Activated CD4-positive, alpha-beta T cell treated with anti-CD3 and anti-CD28 coated beads, Interleukin-2, amount 50 U/mL, for 16 hours (primary cell): ENCODE data around the gene ATP6V0C.
A peak's percentile ranks its signal among the peaks of the same experiment; 100 is the strongest.
"Not testable (repeated sequence)": the region's sequence is repeated elsewhere in the genome, so short reads cannot be mapped to it uniquely, and the experiment has no call there.

ENCODE experiments used
- DNase-seq: peaks from one replicate; pipeline ENCODE4 v3.0.0-alpha.2; 2020

Gene ATP6V0C

DNA sequence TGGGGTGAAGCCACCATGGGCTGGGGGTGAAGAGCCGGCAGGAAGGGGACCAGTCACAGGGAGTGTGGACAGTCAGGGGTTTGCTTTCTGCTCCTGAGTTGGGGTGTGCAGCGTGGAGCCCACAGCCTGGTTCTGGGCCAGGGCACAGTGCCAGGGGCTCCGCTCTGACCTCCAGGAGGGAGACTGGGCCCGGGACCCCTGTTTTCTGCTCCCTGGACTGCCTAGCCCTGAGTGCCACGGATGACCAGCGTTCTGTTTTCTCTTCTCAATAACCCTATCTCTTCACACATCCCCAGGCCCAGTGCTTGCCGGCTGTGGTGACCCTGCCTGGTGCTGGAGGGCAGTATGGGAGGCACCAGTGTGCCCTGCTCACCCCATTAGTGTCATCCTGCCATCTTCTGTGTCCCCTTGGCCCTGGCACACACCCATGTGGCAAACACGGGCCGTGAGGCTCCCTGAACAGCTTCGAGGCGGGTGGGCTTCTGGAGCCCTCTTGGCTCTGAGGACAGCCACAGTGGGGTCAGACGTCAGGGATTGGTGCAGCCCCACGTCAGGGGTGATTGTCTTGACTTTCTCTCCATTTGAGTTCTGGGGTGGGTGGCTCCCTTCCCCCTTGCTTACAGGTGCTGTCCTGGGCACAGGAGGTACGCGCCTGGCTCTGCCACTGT lies 16.3 kb downstream of the ATP6V0C start:
- no peak for DNase-seq

DNA sequence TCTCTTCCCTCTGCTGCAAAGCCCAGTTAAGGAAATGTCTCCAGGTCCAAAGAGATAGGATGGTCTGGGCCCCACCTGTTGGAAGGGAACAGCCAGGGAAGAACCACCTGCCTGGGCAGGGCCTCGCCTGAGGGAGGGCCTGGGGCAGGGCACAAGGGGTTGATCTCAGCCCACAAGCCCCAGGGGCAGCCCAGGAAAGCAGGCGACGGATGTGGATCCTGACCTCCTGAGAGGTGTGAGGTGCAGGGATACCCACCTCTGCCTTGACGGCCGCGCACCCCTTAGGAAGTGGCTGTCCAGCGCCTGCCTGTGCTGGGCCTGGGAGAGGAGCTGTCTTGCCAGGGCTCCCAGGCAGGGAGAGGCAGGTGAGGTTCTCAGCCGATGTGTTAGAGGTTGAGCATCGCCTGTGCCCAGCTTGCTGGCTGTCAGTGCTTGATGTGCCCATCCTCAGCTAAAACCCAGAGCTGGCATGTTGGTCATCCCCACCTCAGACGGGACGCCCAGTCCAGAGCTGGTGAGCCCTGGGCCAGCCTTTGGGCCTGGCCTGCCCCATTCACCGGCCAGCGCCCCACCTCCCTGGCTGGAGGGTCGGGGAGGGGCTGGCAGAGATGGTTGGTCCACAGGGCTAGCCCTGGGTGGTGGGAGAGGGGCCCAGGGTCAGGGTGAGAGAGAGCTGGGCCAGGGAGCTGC lies 17.0 kb downstream of the ATP6V0C start:
- no peak for DNase-seq

DNA sequence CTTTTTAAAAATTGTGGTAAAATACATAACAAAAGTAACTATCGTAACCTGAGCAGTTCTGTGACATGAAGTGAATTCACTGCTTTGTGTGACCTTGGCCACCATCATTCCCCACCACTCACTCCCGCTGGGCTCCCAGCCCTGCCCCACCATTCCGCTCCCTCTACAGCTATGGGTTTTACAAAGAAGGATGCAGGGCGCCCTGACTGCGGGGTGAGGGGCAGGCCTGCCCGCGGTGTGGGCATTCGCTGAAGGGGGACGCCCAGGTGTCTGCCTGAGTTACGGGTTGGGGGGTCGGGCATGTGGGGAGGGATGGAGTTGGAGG lies 17.6 kb downstream of the ATP6V0C start, which contains the start of gene CEMP1:
CEMP1 (minus strand) TSS at position 38 of the 325 bp plus-strand sequence. CDS start 335 bp downstream, outside the sequence.
- no peak for DNase-seq

DNA sequence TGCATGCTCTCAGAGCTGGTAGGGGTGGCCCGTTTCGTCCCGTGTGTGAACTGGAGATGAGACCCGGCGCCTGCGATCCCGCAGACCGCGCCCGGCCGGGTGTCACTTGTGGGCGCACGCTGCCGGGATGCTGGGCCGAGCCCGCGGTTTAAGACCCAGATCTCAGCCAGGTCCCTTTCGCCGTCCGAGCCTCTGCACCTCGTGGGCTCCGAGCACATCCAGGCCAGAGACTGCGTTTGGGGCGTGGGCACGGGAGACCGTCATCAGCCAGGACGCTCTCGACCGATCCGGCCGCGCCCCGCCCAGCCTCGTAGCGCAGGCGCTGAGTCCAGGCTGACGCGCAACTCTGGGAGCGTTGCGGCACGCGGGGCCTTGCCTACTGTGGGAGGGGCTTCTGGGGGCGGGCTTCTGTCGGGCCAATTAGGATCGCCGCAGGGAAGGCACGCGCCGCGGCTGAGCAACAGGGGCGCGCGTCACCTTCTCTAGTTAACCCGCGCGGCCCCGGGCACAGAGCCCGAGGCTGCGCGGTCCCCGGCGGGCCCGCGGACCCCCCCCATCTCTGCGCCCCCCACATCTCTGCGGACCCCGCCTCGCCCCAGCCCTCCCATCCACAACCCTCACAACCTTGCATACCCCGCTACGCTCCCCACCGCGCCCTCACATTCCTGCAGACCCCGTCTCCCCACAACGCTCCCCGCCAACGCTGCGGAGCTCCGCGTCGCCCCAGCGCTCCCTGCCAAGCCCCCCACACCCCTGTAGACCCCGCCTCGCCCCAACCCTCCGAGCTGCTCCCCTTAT lies 18.1 kb downstream of the ATP6V0C start:
- DNase-seq = peak; percentile 98

DNA sequence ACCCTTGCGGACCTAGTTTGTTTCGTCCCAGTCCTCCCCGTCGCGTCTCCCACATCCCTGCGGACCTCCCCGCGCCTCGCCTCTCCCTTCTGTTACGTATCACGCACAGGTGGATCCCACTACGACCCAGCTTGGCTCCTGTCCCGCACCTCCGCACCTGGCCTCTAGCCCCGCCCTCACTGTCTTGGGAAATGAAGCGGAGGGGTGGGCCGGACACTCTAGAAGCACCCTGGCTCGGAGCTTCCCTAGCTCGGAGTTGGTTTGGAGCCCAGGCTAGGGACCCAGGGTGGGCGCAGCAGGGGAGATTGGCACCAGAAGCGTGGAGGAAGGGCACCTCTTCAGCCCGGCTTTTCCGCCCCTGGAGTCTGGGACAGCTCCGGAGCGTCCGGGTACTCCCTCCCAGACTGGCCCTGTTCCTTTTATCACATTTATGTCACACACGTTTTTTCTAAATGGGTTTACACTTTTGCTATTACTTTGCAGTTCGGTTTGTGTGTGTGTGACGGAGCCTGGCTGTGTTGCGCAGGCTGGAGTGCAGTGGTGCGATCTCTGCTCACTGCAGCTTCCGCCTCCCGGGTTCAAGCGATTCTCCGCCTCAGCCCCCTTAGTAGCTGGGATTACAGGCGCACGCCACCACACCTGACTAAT lies 18.9 kb downstream of the ATP6V0C start:
- peak; percentile 82 for DNase-seq

DNA sequence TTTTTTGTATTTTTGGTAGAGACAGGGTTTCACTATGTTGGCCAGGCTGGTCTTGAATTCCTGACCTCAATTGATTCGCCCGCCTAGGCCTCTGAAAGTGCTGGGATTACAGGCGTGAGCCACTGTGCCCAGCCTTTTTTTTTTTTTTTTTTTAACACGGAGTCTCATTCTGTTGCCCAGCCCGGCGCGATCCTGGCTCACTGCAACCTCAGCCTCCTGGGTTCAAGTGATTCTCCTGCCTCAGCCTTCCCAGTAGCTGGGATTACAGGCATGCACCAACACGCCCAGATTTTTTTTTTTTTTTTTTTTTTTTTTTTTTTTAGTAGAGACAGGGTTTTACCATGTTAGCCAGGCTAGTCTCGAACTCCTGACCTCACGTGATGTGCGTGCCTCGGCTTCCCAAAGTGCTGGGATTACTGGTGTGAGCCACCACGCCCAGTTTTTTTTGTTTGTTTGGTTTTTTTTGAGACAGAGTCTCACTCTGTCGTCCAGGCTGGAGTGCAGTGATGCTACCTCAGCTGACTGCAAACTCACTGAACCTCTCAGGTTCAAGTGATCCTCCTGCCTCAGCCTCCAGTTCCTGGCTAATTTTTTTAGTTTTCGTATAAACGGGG lies 19.5 kb downstream of the ATP6V0C start:
- DNase-seq = not testable (repeated sequence)

DNA sequence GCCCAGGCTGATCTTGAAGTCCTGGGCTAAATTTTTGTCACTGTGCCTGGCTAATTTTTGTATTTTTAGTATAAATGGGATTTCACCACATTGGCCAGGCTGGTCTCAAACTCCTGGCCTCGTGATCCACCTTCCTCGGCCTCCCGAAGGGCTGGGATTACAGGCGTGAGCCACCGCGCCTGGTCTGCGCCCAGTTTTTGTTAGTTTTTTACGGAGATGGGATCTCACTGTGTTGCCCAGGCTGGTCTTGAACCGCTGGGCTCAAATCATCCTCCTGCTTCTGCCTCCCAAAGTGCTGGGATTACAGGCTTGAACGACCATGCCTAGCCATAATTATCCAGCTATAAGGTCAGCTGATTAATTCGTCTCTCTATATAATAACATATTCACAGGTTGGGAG lies 20.2 kb downstream of the ATP6V0C start:
- no peak for DNase-seq

GRCh38 chr16:2534335-2534734 lies 20.6 kb downstream of the ATP6V0C start:
- DNase-seq = not testable (repeated sequence)

DNA sequence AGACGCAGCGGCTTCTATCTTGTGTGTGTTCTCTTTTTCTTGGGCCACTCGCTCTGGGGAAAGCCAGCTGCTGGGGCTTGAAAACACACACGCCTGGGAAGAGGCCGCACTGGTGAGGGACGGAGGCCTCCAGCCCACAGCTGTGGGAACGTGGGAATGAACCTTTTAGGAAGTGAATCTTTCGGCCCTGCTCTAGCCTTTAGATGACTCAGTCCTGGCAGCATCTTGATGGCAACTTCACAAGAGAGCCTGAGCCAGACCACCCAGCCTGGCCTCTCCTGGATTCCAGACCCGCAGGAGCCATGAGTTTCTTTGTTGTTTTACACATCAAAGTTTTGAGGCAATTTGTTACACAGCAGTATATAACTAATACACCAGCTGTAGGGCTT lies 21.9 kb downstream of the ATP6V0C start:
- DNase-seq = no peak

- DNase-seq = peak; percentile 96
These were observed 24.0 kb downstream of the ATP6V0C start, which contains the start of gene PDPK1 for GRCh38 chr16:2537451-2538379. Gene PDPK1, plus strand, starts transcription at chr16:2538021. Its CDS starts 92 bp downstream, at chr16:2538113.

DNA sequence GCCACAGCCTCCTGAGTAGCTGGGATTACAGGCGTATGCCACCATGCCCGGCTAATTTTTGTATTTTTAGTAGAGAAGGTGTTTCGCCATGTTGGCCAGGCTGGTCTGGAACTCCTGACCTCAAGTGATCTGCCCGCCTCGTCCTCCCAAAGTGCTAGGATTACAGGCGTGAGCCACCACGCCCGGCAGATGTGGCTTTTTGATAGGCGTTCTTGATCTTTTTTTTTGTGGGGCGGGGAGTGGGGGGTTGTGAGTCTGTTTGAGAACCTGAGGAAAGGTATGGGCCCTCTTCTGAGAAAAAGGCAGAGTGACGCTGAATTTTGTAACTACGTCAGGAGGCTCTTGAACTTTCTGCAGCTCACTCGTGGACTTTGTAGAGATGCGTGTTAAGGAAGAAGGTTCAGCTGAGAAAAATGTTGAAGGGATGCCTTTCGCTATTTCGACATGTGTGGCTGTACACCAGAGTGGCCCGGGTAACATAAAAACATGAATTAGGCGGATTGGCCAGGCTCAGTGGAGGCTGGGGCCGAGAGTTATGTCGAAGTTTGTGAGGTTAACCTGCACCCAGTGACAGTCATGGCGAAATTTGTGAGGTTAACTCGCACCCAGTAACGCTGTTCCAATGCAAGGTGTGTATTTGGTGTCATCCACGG lies 25.6 kb downstream of the ATP6V0C start:
- DNase-seq = not testable (repeated sequence)

- DNase-seq = peak; percentile 37
These were observed 26.2 kb downstream of the ATP6V0C start for GRCh38 chr16:2539845-2540458.

GRCh38 chr16:2540912-2541311 lies 27.2 kb downstream of the ATP6V0C start:
- DNase-seq = not testable (repeated sequence)

GRCh38 chr16:2541409-2541808 lies 27.7 kb downstream of the ATP6V0C start:
- DNase-seq = not testable (repeated sequence)

DNA sequence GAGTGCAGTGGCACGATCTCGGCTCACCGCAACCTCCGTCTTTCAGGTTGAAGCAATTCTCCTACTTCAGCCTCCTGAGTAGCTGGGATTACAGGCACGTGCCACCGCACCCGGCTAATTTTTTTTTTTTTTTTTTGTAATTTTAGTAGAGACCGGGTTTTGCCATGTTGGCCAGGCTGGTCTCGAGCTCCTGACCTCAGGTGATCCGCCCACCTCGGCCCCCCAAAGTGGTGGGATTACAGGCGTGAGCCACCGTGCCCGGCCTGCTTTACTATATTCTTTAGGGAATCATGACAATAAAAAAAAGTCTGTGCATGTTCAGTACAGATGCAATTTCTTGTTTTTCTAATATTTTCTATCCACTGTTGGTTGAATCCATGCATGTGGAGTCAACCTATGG lies 30.0 kb downstream of the ATP6V0C start:
- not testable (repeated sequence) for DNase-seq

- not testable (repeated sequence) for DNase-seq
These were observed 36.6 kb downstream of the ATP6V0C start for GRCh38 chr16:2550283-2550878.

GRCh38 chr16:2551420-2551889 lies 37.7 kb downstream of the ATP6V0C start:
- not testable (repeated sequence) for DNase-seq

DNA sequence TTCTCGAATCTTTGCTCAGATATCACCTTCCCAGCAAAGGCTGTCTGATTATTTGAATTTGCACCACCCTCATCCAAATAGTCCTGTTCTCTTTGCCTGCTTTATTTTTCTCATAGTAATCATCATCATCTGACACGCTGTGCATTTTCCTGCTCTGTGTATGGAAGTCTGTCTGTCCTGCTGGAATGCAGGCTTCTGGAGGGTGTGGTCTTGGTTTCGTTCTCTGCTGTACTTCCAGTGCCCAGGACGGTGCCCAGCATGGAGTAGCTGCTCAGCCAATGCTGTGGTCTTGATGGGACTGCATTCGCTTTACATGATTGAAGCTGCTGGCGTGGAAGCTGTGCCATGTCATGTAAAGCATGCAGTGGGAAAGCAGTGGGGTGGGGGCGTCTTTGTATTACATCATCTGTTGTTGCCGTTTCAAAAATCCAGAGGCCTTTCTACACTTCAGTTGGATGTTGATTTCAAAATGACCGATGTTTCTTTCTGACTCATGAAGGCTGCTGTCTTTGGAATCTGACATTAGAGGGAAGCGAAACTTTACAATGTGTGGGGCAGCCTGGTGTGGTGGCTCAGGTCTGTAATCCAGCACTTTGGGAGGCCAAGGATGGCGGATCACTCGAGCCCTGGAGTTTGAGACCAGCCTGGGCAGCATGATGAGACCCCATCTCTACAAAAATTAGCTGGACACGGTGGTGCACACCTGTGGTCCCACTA lies 41.1 kb downstream of the ATP6V0C start:
- DNase-seq = not testable (repeated sequence)

DNA sequence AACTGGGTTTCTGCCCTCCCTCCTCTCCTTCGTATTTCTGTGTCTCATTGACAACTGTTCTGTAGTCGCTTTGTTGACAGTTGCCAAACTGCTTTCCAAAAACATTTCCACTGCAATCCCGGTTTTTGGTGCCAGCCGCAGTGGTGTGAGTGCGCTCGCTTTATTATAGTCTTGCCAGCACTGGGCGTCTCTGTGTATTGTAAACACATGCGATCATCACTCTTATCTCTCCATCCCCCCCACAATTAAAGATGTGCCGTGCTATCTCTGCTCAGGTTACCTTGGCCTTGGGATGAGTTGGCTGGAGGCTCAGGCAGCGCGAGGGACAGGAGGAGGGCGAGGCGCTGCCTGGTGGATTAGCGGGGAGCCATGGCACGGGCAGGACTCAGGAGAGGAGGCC lies 43.4 kb downstream of the ATP6V0C start:
- not testable (repeated sequence) for DNase-seq
